ENCODE results near the gene MSX2.

Gene MSX2

DNA sequence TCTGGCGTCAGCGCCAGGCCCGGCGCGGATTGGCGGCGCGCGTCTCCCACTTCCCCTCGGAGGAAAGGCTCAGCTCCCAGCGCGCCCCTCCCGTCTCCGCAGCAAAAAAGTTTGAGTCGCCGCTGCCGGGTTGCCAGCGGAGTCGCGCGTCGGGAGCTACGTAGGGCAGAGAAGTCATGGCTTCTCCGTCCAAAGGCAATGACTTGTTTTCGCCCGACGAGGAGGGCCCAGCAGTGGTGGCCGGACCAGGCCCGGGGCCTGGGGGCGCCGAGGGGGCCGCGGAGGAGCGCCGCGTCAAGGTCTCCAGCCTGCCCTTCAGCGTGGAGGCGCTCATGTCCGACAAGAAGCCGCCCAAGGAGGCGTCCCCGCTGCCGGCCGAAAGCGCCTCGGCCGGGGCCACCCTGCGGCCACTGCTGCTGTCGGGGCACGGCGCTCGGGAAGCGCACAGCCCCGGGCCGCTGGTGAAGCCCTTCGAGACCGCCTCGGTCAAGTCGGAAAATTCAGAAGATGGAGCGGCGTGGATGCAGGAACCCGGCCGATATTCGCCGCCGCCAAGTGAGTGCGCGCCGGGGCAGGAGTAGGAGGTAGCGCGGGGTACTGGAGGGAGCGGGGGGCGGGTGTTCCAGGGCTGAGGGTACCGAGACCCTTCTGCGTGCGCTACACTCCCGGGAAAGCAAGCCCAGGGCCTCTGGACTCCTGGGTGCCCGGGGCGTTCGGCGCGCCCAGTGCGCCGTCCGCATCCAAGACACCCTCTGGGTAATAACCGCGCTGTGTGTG, at the start of gene MSX2:
MSX2 (plus strand) TSS at position 99 of the 777 bp plus-strand sequence; CDS start at position 177, 78 bp downstream.
- peak; percentile 25 for DNase-seq

DNA sequence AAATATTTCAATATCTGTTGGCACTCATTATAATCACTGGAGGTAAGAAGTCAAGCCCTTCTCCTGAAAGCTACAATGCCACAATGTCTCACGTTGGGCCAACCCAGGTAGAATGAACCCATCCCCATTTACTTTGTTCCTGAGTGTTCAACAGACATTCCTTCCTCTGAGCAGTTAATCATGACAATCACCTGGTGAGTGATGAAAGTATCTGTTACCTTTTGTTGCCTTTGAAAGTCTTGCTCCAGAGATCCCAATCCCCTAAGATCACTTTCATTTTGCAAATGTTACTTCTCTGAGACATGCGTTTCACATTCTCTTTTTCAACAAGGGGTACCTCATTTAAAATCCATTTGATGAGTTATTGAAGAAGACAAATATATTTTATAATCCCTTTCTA, 49.3 kb upstream of the MSX2 start:
- no peak for DNase-seq

DNA sequence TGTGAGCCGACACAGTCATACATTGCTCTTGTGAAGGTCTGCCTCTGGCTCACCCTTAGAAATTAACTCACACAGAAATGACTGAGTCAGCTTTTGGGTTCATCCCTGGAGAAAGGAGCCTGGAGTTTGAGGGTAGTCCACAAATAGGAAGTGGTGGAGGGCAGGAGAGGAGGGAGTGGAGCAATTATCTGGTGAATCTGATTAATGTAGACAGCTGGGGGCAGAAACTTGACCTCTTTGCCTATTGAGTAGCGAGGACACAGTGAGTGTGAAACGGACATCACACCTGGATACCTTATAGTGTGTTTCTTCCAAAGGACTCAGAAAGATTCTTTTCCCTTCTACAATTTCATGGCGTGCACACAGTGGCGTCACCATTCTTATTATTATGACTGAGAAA, 48.5 kb upstream of the MSX2 start:
- no peak for DNase-seq

DNA sequence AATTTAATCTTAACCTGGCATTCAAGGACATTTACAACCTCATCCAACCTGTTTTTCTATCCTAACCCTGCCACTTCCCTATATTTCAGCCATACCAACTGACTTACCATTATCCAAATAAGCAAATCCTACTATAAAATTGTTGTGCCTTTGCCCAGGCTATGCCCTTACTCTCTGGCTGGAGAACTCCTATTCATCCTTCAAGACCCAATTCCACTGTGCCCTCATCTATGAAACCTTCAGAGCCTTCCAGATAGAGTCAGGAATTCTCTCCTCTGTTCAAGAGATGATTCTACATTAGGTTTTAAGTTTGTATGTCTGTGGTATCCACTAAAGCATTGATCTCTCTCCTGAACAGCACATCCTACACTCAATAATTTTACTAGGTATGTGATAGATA, 46.3 kb upstream of the MSX2 start:
- DNase-seq: no peak

DNA sequence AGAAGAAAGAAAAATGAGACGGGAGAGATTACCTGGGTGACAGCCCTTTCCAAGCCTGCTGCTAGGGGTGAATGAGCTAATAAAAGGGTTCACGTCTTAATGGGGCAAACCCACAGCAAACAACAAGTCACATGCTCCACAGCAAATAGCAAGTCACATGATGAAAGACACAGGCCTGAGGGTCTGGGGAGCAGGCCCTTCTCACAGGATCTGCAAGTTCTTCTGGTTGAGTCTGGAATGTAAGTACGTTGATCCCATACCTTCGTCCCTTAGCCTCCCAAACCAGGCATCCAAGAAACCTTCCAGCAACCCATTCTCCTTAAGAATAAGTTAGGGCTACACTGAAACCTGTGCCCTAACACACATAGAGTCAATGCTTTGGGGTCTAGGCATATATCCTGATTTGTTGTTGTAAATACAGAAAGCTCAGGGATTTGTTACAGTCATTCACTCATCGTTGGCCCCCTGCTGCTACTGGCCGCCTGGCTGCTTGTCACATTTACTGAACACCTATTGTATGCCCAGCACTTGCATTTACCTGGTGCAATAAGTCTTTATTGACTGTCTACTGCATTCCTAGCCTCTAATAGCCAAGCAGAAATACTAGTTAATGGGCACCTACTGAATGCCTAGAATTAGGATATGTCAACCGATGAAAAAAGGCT, 43.3 kb upstream of the MSX2 start:
- DNase-seq: no peak

DNA sequence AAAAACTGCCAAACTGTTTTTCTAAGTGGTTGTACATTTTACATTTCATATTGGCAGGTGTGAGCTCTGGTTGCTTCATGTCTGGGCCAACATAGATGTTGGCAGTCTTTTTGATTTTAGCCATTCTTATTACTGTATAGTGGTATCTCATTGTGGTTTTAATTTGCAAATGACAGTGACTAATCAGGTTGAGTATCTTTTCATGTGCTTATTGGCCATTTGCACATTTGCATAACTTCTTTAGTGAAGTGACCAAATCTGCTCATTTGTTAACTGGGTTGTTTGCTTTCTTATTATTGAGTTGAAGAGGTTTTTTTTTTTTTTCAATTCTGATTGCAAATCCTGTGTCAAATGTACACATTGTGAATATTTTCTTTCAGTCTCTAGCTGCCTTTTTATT, 36.9 kb upstream of the MSX2 start:
- DNase-seq: no peak

DNA sequence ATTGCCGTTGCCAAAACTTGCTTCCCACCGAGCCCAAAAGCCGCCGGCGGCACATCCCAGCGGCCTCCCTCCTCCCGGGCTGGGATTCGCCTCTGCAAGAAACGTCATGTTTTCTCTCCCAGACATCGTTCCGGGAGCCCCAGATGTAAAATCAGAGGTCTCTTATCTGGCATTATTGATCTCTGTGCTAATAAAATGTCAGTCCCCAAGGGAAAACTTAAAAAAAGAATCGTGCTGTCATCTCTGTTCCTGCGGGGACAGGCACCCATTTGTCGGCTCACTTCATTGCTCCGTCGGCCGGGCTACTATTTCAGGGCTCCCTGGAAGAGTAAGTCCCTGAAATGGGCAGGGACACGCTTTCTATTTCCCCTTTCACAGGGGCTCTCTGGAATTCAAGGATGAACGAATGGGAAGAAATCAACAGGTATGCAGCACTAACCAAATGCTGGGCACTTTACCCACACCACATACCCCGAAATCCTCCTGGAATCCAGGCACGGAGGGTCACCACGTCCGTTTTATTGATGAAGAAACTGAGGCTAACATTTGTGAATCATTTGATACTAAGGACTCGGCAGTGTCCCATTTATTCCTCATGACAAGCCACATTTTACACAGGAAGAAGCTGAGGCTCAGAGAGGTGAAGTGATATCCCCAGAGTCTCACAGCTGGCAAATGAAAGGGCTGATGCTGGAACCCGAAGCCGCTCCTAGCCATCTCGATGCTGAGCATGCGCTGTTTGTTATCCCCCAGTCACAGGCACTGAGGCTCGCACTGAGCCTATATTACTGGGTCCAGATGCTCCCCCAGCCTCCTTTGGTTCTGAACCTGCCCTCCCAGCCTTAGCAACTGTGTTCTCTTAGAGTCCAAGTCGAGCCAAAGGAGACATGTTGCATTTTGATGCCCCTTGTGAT, 35.7 kb upstream of the MSX2 start:
- DNase-seq: no peak

DNA sequence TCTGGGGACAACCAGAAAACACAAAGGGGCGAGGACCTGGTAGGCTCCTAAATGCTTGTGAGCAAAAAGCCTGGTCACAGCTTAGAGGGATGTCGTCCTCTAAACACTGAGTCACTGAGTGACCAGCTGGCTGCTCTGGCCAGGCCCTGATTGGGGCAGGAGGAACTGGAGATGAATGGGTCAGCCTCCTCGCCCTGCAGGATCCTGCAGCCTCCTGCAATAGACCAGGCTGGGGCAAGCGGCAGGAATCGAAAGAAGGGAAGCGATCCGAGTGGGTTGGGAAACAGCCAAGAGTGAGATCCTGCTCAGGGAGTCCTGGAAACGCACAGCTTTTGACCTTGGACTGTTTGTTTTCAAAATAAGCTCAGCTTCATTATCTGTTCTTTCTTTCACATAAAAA, 34.1 kb upstream of the MSX2 start:
- no peak for DNase-seq

DNA sequence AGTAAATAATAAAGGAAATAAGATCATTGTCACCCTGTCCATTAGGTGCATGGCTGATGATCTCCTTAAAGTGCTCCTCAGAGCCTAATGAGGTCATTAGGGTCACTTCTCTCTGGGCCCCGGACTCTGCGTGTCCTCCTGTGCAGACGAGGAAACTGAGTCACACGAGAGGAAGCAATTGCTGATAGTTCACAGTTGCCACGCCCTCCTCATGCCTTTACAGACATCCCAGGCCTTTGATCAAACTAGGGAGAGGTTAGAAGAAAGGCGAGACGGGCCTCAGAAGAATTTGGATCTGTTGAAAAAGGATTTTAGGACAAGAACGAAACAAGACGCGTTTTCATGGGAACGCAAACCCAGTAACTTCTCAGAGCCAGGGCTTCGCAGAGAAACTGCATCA, 32.0 kb upstream of the MSX2 start:
- no peak for DNase-seq

DNA sequence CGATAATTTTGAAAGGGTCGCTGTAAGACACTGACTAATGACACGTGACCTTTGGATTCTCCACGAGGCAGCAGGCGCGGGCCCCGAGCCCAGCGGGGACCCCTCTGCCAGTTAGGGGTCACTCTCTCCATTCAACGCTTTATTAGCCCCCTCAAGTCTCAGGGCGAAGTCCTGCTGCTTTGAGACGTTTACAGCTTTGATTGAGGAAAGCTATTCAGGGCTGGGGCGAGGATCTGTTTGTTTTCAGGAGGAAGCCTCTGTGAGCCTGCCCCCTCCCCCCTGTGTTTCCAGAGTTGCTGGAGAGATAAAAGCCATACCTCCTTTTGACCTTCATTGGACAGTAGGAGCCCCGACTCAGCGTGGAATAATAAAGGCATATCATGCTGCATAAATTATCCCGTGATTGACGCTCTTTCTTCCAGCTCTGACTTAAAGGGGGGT, 31.4 kb upstream of the MSX2 start:
- no peak for DNase-seq

DNA sequence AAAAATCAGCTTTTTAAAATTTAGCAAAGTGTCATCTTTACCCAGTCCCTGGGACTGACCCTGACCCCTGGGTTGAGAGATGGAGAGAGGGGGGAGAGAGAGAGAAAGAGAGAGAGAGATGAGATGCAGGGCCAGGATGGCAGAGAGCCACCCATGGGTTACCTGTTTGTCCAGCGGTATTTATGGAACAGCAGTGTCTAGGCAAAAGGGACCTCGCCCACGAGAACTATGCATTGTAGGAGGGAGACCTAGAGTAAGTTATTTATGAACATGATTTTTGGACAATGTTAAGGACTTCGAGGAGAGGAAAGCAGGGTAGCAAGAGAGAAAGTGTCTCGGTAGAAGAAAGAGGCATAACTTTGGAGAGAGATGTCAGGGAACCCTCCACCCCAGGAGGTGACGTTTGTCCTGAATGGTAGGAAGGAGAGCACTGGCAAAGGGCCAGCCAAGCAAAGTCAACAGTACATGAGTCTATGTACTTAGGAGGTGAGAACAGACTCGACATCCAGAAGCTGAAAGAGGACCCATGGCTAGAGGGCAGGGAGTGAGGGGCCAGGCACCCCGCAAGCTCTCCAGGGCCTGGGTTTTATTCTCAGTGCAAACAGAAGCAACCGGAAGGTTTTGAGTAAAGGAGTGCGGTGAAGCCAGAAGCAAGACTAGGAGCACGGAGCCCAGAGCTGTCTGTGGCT, 30.5 kb upstream of the MSX2 start:
- no peak for DNase-seq

DNA sequence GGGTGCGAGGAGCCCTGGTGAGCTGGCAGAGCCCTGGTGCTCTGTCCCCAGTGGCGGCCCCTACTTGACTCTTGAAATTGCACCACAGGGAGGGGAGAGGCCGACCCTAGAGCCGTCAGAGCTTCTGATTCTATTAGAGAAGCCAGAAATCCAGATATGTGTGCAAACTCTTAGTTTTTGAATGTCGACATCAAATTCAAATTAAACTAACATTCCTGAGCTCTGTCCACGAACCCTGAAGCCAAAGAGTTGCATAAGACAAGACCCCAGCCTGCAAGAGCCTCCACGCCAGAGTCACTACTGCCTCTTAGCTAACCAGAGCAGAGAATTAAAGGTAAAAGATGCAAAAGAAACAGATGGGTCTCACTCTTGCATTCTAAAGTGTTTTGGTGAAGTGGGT, 29.8 kb upstream of the MSX2 start:
- DNase-seq: no peak

DNA sequence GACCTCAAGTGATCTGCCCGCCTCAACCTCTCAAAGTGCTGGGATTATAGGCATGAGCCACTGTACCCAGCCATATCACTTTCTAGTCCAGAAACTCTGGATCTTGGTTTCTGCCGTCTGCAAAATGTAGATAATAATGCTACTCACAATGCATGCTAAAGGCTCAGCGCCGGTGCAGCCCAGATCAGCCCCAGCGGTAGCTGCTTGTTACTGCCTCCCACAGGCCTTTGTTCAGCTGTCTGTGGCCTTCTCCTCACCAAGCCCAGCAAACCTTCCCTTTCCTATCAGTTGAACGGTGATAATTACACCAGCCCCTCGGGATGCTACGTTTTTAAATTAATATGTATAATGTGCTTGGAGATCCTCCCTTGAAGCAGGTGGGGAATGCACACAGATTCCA, 26.2 kb upstream of the MSX2 start:
- DNase-seq: no peak

DNA sequence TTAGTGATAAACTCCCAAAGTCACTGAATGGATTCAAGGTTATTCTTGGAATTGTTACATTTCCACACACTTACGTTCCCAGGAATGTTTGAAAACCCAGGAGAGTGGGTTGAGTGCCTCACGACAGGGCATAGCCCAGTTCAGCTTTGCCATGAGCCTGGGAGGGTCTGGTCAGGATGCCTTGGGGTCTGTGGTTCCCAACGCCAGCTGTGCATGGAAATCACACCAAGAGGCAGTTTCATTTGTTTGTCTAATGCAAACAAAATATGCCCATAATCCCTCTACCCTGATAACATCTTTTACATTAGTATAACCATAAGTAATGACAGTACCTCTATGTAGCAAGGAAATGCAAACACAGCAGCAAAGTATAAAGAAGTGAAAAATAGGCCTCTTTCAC, 25.3 kb upstream of the MSX2 start:
- DNase-seq: no peak

DNA sequence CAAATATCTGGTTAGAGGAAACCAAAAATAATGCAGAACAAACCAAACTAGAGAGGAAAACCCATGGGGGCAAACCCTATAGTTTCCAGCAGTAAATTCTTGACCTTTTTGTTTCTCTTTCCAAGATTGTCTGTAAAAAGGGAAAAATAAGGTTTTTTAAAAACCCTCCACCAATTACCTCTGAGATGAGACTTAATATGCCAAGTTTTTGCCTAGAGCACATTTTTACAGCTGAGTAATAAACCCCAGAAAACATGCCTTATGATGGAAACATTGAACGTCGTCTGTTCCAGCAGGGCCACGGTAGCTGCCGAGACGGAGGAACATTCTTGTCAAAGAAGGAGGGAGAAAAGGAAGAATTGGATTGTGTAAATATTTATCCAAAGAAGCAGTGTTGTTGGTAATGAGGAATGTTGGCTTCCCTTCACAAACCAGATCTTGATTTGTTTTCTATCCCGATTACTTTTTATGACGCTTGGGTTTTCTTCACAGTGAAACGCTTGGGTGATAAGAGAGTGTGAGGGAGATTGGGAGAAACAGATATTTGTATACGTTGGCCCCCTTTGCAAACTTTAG, 17.3 kb upstream of the MSX2 start:
- no peak for DNase-seq

DNA sequence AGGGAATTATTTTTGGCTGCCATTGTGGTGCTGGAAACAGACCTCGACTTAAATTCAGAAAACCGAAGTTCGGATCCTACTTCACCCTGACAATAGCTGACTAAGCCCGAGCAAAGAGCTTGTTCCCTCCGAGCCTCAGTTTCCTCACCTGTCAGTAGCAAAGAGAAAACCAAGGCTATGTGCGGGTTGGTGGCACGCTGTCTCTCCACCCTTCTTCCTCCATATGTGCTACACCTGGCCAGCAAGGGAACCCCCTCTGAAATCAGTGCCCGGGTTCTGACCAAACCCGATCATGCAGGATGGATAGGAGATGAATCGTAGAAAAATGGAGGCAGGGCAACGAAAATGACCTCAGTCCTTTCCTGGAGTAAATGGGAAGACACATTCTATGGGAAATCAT, 16.7 kb upstream of the MSX2 start:
- no peak for DNase-seq

DNA sequence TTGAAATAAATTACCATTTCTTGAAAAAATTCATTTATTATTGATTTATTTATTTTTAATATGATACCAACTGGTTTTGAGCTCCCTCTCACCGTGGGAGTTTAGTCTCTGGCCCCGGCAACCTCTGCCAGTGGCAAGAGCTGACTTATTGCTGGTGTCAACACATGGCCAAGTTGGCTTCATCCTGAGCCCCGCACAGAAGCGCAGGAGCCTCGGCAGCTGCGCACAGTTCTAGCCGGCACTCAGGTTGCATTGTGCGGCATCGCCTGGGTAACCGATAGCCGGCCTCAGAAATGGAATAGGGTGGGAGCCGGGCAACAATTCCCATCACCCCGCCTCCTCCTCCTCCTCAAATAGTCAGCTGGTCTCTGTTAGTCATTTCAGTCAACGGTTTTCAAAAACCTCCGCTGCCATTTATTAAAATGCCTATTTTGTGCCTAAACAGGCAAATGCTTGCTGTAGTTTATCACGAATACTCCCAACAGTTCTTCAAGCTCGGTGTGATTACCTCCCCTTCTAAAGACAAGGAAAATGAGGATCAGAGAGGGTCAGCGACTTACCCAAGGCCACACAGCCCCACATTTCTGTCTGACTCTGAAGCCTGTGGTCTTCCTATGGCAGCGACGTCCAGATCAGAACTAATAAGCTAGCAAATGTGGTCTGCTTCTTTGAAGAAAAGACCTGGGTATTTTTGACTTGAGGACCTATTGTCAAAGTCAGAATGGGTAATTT, 15.7 kb upstream of the MSX2 start:
- DNase-seq: no peak

DNA sequence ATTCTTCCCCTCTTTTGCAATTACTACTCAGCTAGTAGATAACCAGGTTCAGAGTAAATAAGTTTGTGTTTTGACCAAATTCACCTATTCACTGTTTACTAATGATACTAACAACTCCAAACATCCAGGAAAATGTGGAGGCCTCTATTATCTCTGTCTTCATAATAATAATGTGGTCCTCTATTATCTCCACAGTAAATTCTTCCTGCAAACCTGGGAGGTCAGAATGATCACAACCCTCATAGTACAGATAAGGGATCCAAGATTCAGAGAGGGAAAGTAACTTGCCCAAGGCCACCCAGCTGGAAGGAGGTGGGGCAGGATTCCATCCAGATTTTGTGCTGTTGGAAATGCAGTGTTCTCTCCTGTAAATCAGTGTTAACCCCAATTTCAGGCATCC, 9.6 kb upstream of the MSX2 start:
- DNase-seq: no peak

DNA sequence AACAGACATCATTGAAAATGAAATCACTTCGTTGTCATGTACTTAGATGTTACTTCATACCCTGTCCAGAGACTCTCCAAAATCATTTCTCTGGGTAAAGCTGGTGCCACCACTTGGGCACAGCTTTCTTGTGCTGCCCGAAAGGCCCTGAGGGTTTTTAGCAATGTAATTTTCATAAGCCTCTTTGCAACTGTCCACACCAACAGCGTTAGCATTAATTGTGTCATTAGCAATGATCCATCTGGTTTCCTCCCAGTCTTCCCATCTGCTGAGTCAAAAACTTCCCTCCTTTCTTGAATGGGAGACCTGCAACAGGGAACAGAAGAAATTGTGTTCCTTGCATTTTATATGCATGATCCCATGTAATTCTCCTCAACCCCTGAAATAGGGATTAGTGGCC, 8.6 kb upstream of the MSX2 start:
- DNase-seq: no peak

DNA sequence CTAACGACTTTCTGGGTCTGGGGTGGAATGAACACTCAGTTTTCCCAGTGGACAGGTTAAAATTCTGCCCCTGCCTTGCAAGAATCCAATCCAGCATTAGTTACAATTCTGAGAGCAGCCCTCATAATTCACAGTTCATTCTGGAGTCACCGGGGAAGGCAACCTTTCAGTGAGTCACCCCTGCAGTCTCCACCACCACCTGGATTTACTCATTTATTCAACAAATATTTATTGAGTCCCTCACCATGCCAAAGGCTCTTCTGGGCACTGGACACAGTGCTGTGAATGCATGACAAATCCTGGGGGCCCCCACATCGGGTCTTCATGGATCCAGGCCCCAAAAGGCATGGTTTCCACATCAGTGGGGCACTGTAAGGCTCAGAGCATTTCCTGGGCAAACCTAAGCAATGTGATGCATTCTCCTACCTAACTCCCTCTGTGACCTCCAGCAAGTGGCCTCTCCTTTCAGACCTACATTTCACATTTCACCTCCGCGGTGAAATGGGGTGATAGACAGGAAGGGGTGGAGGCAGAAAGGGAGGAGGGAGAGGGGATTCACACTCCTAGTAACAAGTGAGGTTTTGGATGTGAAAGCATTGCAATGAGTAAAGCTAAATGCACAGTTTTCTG, 6.4 kb upstream of the MSX2 start:
- DNase-seq: no peak

DNA sequence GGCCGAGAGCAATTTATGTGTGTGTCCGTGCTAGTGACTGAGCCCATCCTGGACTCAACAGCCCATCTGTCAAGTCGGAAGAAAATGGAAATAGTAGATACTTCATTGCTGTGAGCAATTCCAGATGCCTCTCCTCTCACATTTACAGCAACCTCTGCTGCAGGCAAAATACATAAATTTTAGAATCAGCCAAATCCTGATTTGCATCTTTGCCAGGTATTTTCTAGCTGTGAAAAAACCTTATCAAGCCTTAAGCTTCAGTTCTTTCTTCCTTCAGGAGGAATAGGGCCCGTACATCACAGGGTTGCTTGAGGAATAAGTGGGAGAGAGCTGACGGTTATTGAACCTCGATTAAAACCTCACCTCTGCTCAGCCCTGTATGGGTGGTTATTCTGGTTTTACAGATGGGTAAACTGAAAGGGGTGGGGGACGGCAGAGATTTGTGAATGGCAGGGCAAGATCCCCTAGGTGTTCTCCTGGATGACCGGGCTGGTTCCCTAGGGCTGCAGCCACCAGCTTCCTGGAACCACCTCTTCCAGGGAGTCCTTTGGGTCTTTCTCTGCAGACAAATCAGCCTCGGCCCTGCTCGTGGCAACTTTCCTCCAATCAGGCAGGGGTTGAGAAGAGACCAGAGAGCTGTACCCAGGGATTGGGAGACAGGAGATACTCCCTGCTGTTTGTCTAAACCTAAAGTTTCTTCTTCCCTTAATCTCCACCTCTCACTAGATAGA, 5.3 kb upstream of the MSX2 start:
- DNase-seq: no peak
